Measurements from ENCODE around the gene DOCK7.
"Not testable (repeated sequence)": the region's sequence is repeated elsewhere in the genome, so short reads cannot be mapped to it uniquely, and the experiment has no call there.

DOCK7 gene

DNA sequence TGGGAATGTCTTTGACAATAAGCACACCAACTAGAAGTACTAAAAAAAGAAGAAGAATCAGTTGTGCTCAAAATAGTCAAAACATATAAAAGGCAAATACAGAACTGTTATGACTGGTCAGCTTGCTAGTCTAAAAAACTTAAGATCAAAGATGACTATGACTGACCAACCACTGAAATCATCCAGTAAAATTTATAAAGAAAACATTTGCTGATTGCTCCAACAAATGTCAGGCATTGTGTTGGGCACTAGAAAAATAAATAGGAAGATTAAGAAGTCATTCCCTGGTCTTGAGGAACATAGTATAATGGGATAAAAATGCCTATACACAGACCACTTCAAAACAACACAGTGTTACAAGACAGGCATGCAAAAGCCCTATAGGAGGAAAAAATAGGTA, 100.2 kb downstream of the DOCK7 start:
- no peak overlapping the region for H3K27ac ChIP-seq
- no peak for TF ChIP-seq ZFX (IDR thresholded peaks at IDR 0.05)
- TF ChIP-seq, protein P1, sequence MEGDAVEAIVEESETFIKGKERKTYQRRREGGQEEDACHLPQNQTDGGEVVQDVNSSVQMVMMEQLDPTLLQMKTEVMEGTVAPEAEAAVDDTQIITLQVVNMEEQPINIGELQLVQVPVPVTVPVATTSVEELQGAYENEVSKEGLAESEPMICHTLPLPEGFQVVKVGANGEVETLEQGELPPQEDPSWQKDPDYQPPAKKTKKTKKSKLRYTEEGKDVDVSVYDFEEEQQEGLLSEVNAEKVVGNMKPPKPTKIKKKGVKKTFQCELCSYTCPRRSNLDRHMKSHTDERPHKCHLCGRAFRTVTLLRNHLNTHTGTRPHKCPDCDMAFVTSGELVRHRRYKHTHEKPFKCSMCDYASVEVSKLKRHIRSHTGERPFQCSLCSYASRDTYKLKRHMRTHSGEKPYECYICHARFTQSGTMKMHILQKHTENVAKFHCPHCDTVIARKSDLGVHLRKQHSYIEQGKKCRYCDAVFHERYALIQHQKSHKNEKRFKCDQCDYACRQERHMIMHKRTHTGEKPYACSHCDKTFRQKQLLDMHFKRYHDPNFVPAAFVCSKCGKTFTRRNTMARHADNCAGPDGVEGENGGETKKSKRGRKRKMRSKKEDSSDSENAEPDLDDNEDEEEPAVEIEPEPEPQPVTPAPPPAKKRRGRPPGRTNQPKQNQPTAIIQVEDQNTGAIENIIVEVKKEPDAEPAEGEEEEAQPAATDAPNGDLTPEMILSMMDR (conservative IDR thresholded peaks at IDR 0.05), result no peak

GRCh38 chr1:62585469-62586155, 102.6 kb downstream of the DOCK7 start:
- TF ChIP-seq, protein P1 (conservative IDR thresholded peaks at IDR 0.05), result no peak
- TF ChIP-seq ZFX (IDR thresholded peaks at IDR 0.05), result no peak
- no peak overlapping the region for H3K27ac ChIP-seq

DNA sequence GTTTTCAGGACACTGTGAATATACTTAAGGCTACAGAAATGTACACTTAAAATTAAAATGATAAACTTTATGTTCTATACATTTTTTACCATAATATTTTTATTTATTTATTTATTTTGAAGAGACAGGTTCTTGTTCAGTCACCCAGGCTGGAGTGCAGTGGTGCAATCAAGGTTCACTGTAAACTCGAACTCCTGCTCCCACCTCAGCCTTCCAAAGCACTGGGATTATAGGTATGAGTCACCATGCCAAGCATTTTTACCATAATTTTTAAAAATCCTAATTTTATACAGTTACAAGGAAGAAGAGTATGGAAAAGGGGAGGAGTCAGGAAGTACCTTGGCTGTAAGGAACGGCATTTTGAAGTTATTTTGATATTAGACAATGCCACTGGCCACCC, 114.5 kb downstream of the DOCK7 start:
- no peak for TF ChIP-seq ZFX (IDR thresholded peaks at IDR 0.05)
- TF ChIP-seq, protein P1 (conservative IDR thresholded peaks at IDR 0.05), result no peak

GRCh38 chr1:62572476-62572875, 115.7 kb downstream of the DOCK7 start:
- no peak overlapping the region for H3K27ac ChIP-seq
- no peak for TF ChIP-seq ZFX (IDR thresholded peaks at IDR 0.05)
- TF ChIP-seq, protein P1 (conservative IDR thresholded peaks at IDR 0.05), result no peak

More for the DNA sequence above, 114.5 kb downstream of the DOCK7 start:
- H3K27ac ChIP-seq, result no peak overlapping the region

GRCh38 chr1:62571517-62571916, 116.7 kb downstream of the DOCK7 start:
- H3K27ac ChIP-seq, result not testable (repeated sequence)

GRCh38 chr1:62567926-62568325, 120.3 kb downstream of the DOCK7 start:
- H3K27ac ChIP-seq, result not testable (repeated sequence)

- not testable (repeated sequence) for H3K27ac ChIP-seq
Measured at GRCh38 chr1:62567182-62567581, 121.0 kb downstream of the DOCK7 start.

GRCh38 chr1:62561306-62561705, 126.9 kb downstream of the DOCK7 start:
- TF ChIP-seq, protein P1 (conservative IDR thresholded peaks at IDR 0.05), result no peak
- TF ChIP-seq ZFX (IDR thresholded peaks at IDR 0.05), result no peak
- no peak overlapping the region for H3K27ac ChIP-seq

GRCh38 chr1:62544570-62544969, 143.6 kb downstream of the DOCK7 start:
- H3K27ac ChIP-seq, result no peak overlapping the region
- TF ChIP-seq ZFX (IDR thresholded peaks at IDR 0.05), result no peak
- TF ChIP-seq, protein P1 (conservative IDR thresholded peaks at IDR 0.05), result no peak
